ENCODE measurements around the gene ABI3BP.

Gene ABI3BP

GRCh38 chr3:100893590-100893989 lies 99.6 kb downstream of the ABI3BP start:
- no peak for DNase-seq (ENCODE audit: low read depth in 1 of 2, low spot score in 1 of 2)

GRCh38 chr3:100893108-100893507 lies 100.1 kb downstream of the ABI3BP start:
- no peak for DNase-seq (ENCODE audit: low read depth in 1 of 2, low spot score in 1 of 2)

GRCh38 chr3:100891827-100892226 lies 101.4 kb downstream of the ABI3BP start:
- no peak for DNase-seq (ENCODE audit: low read depth in 1 of 2, low spot score in 1 of 2)

- DNase-seq (ENCODE audit: low read depth in 1 of 2, low spot score in 1 of 2) = no peak
Measured at GRCh38 chr3:100891033-100891432, 102.2 kb downstream of the ABI3BP start.

- DNase-seq (ENCODE audit: low read depth in 1 of 2, low spot score in 1 of 2) = no peak
Measured at GRCh38 chr3:100888881-100889280, 104.3 kb downstream of the ABI3BP start.

GRCh38 chr3:100882571-100882984 lies 110.6 kb downstream of the ABI3BP start:
- no peak for DNase-seq (ENCODE audit: low read depth in 1 of 2, low spot score in 1 of 2)

- DNase-seq (ENCODE audit: low read depth in 1 of 2, low spot score in 1 of 2) = no peak
Measured at GRCh38 chr3:100880845-100881244, 112.4 kb downstream of the ABI3BP start.

GRCh38 chr3:100880072-100880471 lies 113.1 kb downstream of the ABI3BP start:
- no peak for DNase-seq (ENCODE audit: low read depth in 1 of 2, low spot score in 1 of 2)

GRCh38 chr3:100879195-100879810 lies 113.9 kb downstream of the ABI3BP start:
- no peak for DNase-seq (ENCODE audit: low read depth in 1 of 2, low spot score in 1 of 2)

- DNase-seq (ENCODE audit: low read depth in 1 of 2, low spot score in 1 of 2) = no peak
Measured at GRCh38 chr3:100877286-100877685, 115.9 kb downstream of the ABI3BP start.

GRCh38 chr3:100875239-100875638 lies 118.0 kb downstream of the ABI3BP start:
- no peak for DNase-seq (ENCODE audit: low read depth in 1 of 2, low spot score in 1 of 2)

- DNase-seq (ENCODE audit: low read depth in 1 of 2, low spot score in 1 of 2) = no peak
Measured at GRCh38 chr3:100873611-100874010, 119.6 kb downstream of the ABI3BP start.

GRCh38 chr3:100871306-100871705 lies 121.9 kb downstream of the ABI3BP start:
- no peak for DNase-seq (ENCODE audit: low read depth in 1 of 2, low spot score in 1 of 2)

- no peak for DNase-seq (ENCODE audit: low read depth in 1 of 2, low spot score in 1 of 2)
Measured at GRCh38 chr3:100869787-100870186, 123.4 kb downstream of the ABI3BP start.

- DNase-seq (ENCODE audit: low read depth in 1 of 2, low spot score in 1 of 2) = no peak
Measured at GRCh38 chr3:100868894-100869293, 124.3 kb downstream of the ABI3BP start.

GRCh38 chr3:100868096-100868495 lies 125.1 kb downstream of the ABI3BP start:
- DNase-seq (ENCODE audit: low read depth in 1 of 2, low spot score in 1 of 2) = no peak

- DNase-seq (ENCODE audit: low read depth in 1 of 2, low spot score in 1 of 2) = no peak
Measured at GRCh38 chr3:100865442-100865841, 127.8 kb downstream of the ABI3BP start.

- DNase-seq (ENCODE audit: low read depth in 1 of 2, low spot score in 1 of 2) = no peak
Measured at GRCh38 chr3:100864471-100865250, 128.6 kb downstream of the ABI3BP start.

GRCh38 chr3:100857863-100858262 lies 135.4 kb downstream of the ABI3BP start:
- DNase-seq (ENCODE audit: low read depth in 1 of 2, low spot score in 1 of 2) = no peak

- DNase-seq (ENCODE audit: low read depth in 1 of 2, low spot score in 1 of 2) = no peak
Measured at GRCh38 chr3:100856821-100857220, 136.4 kb downstream of the ABI3BP start.

- no peak for DNase-seq (ENCODE audit: low read depth in 1 of 2, low spot score in 1 of 2)
Measured at GRCh38 chr3:100852840-100853239, 140.4 kb downstream of the ABI3BP start.

GRCh38 chr3:100850701-100851100 lies 142.5 kb downstream of the ABI3BP start:
- DNase-seq (ENCODE audit: low read depth in 1 of 2, low spot score in 1 of 2) = no peak

- DNase-seq (ENCODE audit: low read depth in 1 of 2, low spot score in 1 of 2) = no peak
Measured at GRCh38 chr3:100850156-100850555, 143.1 kb downstream of the ABI3BP start.
